SK-N-DZ (cell line): ENCODE results near the gene POU4F2. TPM values are rescaled to one million over a fixed set of nuclear protein-coding genes. Genes with fewer than 3 reads are reported as not detected.

Source experiments
- DNase-seq: peaks from one replicate; pipeline ENCODE4 v3.0.0-alpha.2; 2015; ENCODE audit warnings: low spot score
- polyA plus RNA-seq, 2 experiments: library from polyadenylated mRNA; depleted of rRNA; stranded (reverse); fragments of >200 nt; gene quantifications; 2 replicates each; pipeline ENCODE4 v1.2.3, GENCODE V29; 2014

Gene POU4F2, protein sequence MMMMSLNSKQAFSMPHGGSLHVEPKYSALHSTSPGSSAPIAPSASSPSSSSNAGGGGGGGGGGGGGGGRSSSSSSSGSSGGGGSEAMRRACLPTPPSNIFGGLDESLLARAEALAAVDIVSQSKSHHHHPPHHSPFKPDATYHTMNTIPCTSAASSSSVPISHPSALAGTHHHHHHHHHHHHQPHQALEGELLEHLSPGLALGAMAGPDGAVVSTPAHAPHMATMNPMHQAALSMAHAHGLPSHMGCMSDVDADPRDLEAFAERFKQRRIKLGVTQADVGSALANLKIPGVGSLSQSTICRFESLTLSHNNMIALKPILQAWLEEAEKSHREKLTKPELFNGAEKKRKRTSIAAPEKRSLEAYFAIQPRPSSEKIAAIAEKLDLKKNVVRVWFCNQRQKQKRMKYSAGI
- not detected in 2 replicates for polyA plus RNA-seq (2014; cell fraction: cytosol; rRNA removed)
- polyA plus RNA-seq (2014; cell fraction: nucleus; rRNA removed), result not detected in 2 replicates

- DNase-seq, result peak; percentile 50
Measured at GRCh38 chr4:146638786-146639505, at the start of gene POU4F2. Gene POU4F2, plus strand, starts transcription at chr4:146638893. Its CDS starts 248 bp downstream, at chr4:146639141.

DNA sequence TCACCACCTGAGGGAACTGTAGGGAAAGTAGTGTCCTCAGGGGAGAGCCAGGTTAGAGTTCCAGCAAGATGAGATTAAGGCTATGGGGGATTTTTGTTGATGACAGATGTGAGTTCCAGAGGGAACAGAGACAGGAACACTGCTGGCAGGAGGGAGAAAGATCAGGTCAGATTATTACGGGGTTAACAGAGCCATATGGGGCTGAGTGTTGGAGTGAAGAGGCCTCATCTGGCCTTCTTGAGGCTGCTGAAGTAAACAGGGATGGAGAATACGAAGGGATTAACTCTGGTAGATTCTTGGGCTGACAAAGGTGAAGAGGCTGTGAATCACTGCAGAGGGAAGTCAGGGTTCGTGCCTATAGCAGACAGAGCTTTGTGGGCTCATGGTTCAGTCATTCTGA, 47.9 kb upstream of the POU4F2 start:
- no peak for DNase-seq

DNA sequence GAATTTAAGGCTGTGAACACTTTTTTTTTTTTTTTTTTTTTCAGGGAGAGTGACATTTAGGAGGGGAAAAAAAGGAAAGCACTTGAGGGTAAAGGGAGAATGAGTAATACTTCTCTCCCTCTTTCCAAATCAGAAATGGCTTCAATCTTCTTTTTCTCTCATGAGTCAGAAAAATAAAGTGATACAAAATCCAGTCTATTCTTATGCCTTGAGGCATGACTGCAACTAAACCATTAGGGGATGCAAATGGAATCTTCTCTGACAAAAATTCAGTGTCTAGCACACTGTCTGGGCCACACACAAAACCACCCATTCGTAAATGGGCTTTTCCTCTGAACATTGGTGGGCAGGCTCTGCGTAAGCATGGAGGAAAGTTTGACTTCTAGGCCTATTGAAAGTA, 46.7 kb upstream of the POU4F2 start:
- DNase-seq, result no peak

DNA sequence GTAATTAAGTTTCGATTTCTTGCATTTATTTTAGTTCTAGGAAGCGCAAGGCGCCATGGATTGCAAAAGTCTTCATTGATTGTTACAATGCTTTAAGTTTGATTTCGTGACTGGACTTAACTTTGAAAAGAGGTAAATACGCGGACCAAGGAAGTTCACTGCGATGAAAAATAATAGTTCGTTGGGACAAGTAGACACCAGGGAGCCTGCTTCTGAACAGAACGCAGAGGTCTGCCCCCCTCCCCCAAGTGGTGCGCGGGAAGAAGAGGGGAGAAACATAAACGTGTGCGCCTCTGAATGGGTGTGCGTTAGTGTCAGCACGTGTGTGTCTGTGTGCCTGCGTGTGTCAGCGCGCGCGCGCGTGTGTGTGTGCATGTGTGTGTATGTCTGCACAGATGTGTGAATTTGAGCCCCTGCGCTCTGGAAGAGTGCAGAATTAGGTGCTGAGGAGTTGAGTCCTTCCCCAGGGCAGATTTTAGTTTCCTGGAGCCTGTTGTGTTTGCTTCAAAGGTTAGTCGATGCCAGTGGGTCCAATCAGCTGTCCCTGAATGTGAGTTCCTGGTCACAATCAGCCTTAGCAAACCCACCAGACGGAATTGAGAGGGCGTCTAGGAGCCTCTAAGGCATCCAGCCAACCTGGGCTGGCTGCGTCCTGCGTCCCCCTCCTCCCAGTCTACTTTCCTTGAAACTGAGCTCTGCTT, 5.8 kb upstream of the POU4F2 start:
- DNase-seq, result no peak

DNA sequence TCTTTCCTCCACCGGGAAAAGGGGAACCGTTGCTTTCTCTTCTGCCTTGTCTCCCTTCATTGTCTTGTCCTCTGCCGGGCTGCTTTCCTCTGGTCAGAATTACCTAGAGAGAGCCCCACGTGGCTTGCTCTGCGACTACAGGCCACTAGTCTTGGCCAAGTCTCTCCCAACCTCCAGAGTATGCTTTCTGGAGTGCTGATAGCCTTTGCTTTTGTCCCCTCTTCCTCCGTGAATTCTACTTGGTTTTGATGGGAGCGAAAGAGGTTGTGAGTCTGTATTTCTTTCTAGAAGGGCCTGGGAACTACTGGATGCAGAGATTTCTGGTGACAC, 5.3 kb upstream of the POU4F2 start:
- no peak for DNase-seq

DNA sequence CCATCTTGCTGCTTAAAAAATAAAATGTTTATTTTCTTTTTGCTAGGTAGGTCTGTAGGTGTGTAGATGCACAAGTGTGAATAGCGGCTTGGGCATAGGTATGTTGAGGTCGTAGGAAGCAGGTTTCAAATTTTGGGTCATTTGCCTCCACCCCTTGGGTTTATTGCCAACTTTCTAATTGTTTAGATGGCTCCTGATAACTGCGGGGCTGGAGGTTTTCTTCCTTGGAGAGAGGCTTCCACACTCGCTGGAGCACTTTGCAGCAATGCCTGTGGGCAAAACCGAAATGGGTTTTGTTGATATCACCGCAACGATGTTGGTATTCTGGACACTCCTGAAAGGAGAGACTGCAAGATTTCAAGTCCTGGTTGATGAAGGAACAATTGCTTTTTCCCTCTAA, 3.9 kb upstream of the POU4F2 start:
- DNase-seq, result no peak

GRCh38 chr4:146637621-146638332, 916 bp upstream of the POU4F2 start:
- DNase-seq, result no peak

DNA sequence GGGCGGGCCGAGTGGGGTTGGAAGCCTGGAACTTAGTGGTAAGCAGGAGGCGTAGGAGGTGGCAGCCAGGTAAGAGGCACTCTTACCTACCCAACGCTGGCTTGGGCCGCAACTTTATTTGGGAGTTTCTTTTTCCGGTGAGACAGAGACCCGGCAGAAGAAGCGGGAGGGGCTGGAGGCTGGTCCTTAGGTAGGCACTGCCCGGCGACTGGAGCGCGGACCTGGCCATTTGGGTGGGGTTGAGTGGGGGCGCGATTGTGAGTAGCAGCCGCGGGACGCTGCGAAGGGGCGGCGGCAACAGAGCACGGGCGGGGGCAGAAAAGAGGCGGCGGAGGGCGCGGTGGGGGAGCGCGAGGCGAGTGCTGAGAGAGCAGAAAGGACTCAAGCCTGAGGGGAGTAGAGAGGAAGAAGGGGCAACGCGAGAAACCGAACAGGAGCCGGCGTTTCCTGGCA, 334 bp upstream of the POU4F2 start:
- no peak for DNase-seq

DNA sequence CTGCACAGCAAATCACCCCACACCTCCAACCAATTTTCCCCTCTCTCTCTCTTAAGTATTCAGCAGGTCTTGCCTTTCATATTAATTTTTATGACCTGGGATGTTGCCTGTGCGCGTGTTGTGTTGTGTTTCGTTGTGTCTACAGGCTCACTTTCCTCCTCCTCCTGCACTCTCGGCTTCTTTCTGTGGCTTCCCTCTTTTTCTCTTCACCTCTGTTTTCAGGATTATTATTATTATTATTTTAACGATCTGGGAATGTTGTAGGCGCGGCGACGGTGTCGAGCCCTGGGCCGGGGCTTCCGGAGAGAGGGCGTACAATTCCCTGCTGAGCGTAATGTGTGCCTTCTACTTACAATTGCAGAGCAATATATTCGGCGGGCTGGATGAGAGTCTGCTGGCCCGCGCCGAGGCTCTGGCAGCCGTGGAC, 826 bp downstream of the POU4F2 start:
- DNase-seq, result no peak

- DNase-seq, result no peak
Measured at GRCh38 chr4:146640021-146640464, 1.4 kb downstream of the POU4F2 start.

- DNase-seq, result no peak
Measured at GRCh38 chr4:146640465-146641061, 1.9 kb downstream of the POU4F2 start.

DNA sequence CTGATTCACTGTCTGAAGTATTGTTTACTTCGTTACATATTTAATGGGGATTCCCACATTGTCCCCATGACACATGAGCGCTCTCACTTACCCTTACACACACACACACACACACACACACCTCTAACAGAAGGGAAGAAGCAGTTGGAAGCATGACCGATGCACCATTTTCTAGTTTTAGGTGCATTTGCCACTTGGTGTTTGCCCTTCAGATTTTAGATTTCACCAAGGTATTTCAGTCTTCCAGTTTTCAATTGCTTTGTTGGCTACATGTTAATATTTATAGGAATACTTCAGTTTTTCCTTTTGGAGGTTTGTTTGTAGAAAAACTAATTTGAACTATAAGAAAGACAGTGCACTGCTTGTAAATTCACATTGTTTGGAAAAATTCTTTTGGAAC, 3.1 kb downstream of the POU4F2 start:
- no peak for DNase-seq

GRCh38 chr4:146643812-146644401, 5.2 kb downstream of the POU4F2 start:
- no peak for DNase-seq

DNA sequence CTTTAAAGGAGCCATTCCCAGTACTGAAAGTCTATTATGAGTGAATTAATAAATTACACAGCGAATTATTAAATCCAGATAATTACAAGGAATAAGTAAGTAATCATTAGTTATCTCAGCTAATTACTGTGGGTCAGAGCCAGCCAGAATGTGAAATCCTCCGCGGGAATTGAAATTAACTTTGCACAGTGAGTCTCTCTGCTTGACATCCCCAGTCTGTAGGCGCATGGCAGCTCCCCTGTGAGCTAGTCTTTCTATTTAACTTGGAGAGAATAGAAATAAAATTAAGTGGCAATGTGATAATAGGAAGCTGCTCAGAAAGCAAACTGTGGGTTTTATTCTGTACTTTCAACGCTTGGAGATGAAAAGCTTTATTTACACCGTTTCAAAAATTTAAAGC, 7.2 kb downstream of the POU4F2 start:
- no peak for DNase-seq

DNA sequence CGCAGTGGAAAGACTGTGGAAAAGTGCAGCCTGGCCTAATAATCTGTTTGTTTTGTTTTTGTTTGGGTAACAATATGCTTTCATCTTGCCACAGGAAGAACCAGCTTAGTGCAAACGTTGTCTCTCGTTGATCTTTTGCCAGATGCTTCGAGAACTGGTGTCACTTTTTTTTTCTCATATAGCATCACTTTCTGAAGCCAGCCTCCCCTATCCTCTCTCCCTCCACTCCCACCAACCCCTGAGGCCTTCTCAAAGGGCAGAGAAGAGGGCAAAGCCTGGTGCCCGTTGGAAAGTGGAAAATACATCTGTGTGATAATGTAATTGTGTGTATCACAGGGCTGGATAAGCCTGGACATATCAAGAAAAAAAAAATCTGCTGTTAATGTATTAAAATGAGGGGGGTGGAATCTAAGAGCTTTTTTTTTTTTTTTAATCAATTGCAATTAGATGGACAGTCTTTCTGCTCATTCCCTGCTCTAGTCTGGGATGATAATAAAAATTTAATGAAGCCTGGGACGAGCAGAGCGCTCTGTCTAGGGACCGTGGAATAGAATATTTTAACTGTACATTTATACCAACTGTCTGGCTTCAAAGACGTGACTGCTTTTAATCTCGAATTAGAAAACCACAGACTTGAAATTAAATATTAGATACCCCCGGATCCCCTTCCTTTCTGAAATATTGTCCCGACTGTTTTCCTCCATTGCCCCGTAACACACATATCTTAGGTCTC, 8.1 kb downstream of the POU4F2 start:
- no peak for DNase-seq

DNA sequence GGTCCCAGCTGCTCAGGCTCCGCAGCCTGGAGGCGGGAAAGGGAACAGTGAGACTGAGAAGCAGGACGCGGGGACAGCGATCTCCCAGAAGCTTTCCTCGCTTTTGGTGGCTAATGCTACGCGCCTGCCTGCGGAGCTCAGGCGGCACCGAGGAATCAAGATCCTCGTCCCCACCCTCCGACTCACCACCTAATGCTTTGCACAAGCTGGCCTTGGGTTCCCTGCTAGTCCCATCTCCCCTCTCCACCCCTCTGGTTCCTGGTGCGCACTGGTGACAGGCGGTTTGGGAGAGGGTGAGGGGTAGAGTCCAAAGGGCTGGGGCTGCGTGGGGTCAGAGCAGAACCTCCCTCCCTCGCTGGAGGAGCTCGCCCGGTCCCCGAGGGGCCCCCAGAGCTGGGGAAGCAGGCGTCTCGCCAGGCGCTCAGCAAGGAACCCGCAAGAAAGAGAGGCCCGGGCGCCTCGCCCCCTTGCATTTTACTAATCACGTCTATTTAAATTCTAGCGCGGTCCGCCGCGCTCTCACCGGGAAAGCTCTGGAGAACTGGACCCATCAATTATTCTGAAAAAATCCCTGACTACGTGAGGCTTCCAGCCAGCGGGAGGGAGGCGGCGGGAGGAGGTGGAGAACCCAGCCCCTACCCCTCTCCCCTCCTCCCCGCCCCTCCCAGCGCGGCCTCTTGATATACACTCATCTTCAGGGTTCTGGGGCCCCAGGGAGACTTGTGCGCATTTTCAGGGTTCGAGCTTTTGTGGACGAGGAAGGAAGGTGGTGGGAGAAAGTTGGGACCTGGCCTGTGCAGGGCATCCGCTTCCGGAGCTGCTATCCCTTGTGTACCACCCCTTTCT, 9.1 kb downstream of the POU4F2 start:
- DNase-seq, result peak; percentile 5

DNA sequence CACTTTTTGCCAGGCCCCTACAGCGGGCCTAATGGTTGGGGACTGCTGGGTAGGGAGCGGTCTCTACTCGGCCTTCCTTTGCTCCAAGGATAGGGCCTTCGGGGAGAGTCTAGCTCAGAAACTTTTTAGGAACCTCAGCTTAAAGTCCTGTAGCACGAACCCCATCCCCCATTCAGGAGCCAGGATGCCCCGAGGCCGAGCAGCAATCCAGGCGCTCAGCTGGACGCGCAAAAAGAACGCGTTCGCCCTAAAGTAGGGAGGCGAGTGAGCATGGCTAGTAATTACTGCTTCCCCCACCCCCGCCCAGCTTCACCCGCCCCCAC, 9.7 kb downstream of the POU4F2 start:
- no peak for DNase-seq

- no peak for DNase-seq
Measured at GRCh38 chr4:146649232-146649631, 10.5 kb downstream of the POU4F2 start.

DNA sequence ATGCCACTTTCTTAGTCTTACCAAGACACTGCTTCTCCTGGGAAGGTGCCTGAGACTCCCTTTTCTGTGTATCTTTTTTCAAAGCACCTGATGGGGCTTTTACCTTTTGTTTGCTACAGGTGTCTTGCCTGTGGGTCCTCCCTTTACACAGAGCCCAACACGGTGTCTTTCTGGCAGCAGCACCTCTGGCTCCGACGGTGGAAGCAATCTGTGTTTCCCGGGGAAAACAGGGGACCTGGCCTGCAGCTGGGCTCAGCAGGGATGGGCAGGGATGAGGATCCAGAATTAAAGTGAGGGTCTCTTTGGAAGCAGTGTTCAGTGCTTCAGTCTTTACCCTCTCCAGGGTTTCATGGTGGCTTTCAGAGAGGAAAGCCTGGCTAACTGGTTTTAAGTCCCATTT, 11.3 kb downstream of the POU4F2 start:
- DNase-seq, result no peak
